K562 (cell line): ENCODE results near the gene UTP11. TPM values are rescaled to one million over a fixed set of nuclear protein-coding genes. Genes with fewer than 3 reads are reported as not detected.

Source experiments
- ATAC-seq: fragments of 200-7000 bp; cut with Tn5 transposase; 3 replicates; pipeline ENCODE4 v1.9.1; 2020; ENCODE audit warnings: moderate library complexity
- BruUV-seq: library from RNA; stranded (reverse); fragments of 400-500 nt; replicated peaks from 2 replicates; lab custom pipeline; 2021; lab: Mats Ljungman, UMichigan
- CTCF ChIA-PET: fragments of 300-600 bp; formaldehyde crosslinking; extraction: SDS; loops from one replicate; lab custom pipeline; 2021; ENCODE audit warnings: low intra/inter-chr PET ratio; lab: Yijun Ruan, JAX
- POLR2A ChIA-PET: fragments of 300-600, 350-650 bp; sonication (Branson Sonifier 250); formaldehyde crosslinking; extraction: SDS; loops from one replicate; lab custom pipeline; 2021; ENCODE audit warnings: antibody characterized with exemption, inconsistent platforms; lab: Yijun Ruan, JAX
- DNase-seq, 4 experiments: peaks; one replicate each; pipeline versions ENCODE4 v3.0.0 to v3.0.0-alpha.2; 2011 to 2018; ENCODE audit warnings: low spot score in 3 of 4, mixed read lengths in 3 of 4; ENCODE audit errors: extremely low read depth in 1 of 4
- FAIRE-seq: peaks from 2 replicates; lab custom pipeline; 2011; peaks lifted over from hg19 to GRCh38; lab: Jason Lieb, UNC
- H2AFZ ChIP-seq: 2 replicates; pipeline ENCODE4 v1.6.0; 2011; ENCODE audit warnings: low read depth, low read length, control low read depth, inconsistent platforms
- H3K27ac ChIP-seq: fragments of 200-600 bp; 3 replicates; pipeline ENCODE4 v1.8.0; 2011; ENCODE audit warnings: low read depth, mild to moderate bottlenecking, control low read depth, inconsistent platforms, low read length, moderate library complexity, mixed read lengths; ENCODE audit errors: extremely low read depth
- H3K27me3 ChIP-seq, 2 experiments: fragments of 300-600 bp in 1 of 2; 2 replicates in 1 of 2; 3 replicates in 1 of 2; pipeline versions ENCODE4 v1.6.0 to v1.8.0; 2011; ENCODE audit warnings: inconsistent platforms in 2 of 2, low read length in 2 of 2, mild to moderate bottlenecking in 1 of 2, mixed read lengths in 1 of 2, moderate library complexity in 1 of 2; ENCODE audit not compliant: control insufficient read depth in 2 of 2, insufficient read depth in 2 of 2
- H3K36me3 ChIP-seq: fragments of 300-600 bp; 3 replicates; pipeline ENCODE4 v1.8.0; 2011; ENCODE audit warnings: mild to moderate bottlenecking, low read length, inconsistent platforms; ENCODE audit not compliant: control insufficient read depth, insufficient read depth
- H3K4me1 ChIP-seq, 2 experiments: fragments of 200-600 bp in 1 of 2; replicated peaks in 1 of 2; 2 replicates in 1 of 2; 3 replicates in 1 of 2; pipeline versions ENCODE4 v1.5.1 to v1.8.0; 2011; ENCODE audit warnings: inconsistent platforms in 2 of 2, low read length in 2 of 2, mild to moderate bottlenecking in 1 of 2, mixed read lengths in 1 of 2, moderate library complexity in 1 of 2; ENCODE audit not compliant: control insufficient read depth in 2 of 2, insufficient read depth in 2 of 2
- H3K4me2 ChIP-seq: 2 replicates; pipeline ENCODE4 v1.6.1; 2011; ENCODE audit warnings: low read length, control low read depth, inconsistent platforms, mixed read lengths; ENCODE audit not compliant: insufficient read depth
- H3K4me3 ChIP-seq: fragments of 200-600 bp; sonication (generic), shearing (Covaris generic); 2 replicates; pipeline ENCODE4 v1.5.1; 2016; ENCODE audit warnings: control low read depth, inconsistent platforms
- H3K79me2 ChIP-seq: fragments of 200-600 bp; 3 replicates; pipeline ENCODE4 v1.8.0; 2011; ENCODE audit warnings: low read length, inconsistent platforms; ENCODE audit not compliant: control insufficient read depth, insufficient read depth
- H3K9ac ChIP-seq, 2 experiments: 2 replicates each; pipeline versions ENCODE4 v1.6.0 to v1.6.1; 2011; ENCODE audit warnings: low read depth in 2 of 2, low read length in 2 of 2, control low read depth in 1 of 2, inconsistent platforms in 1 of 2, mild to moderate bottlenecking in 1 of 2, mixed read lengths in 1 of 2; ENCODE audit not compliant: insufficient read depth in 1 of 2
- H3K9me1 ChIP-seq: one replicate; pipeline ENCODE4 v1.6.0; 2011; ENCODE audit warnings: inconsistent platforms, mild to moderate bottlenecking, low read length, moderate library complexity; ENCODE audit not compliant: control insufficient read depth, insufficient read depth
- H3K9me3 ChIP-seq: replicated peaks from 2 replicates; pipeline ENCODE4 v1.5.1; 2011; ENCODE audit warnings: low read depth, low read length, inconsistent platforms; ENCODE audit not compliant: control insufficient read depth, insufficient read depth
- H4K20me1 ChIP-seq: replicated peaks from 2 replicates; pipeline ENCODE4 v1.6.1; 2011; ENCODE audit warnings: low read length, inconsistent platforms, mixed read lengths; ENCODE audit not compliant: control insufficient read depth, insufficient read depth
- FOXP1 ChIP-seq: sonication (generic); formaldehyde crosslinking; IDR thresholded peaks from 2 replicates; pipeline ENCODE4 v1.8.0; 2022; ENCODE audit warnings: mild to moderate bottlenecking, missing genetic modification reagents
- KLF1 ChIP-seq: fragments of 450-650 bp; IDR thresholded peaks from 2 replicates; pipeline ENCODE4 v1.6.1; 2016; ENCODE audit warnings: missing genetic modification characterization, missing compliant biosample characterization
- MAFF ChIP-seq: IDR thresholded peaks from 2 replicates; pipeline ENCODE4 v1.6.1; 2012; ENCODE audit warnings: low read length, improper control_type of control experiment
- NUFIP1 ChIP-seq: fragments of 450-650 bp; IDR thresholded peaks from 2 replicates; pipeline ENCODE4 v1.6.1; 2018; ENCODE audit not compliant: partially characterized antibody
- SLC30A9 ChIP-seq: fragments of 250-450 bp; sonication (Bioruptor Pico); IDR thresholded peaks from 2 replicates; pipeline ENCODE4 v1.8.0; 2022; ENCODE audit warnings: mild to moderate bottlenecking, moderate library complexity
- SMARCC2 ChIP-seq: fragments of 450-650 bp; IDR thresholded peaks from 2 replicates; pipeline ENCODE4 v1.6.1; 2017; ENCODE audit warnings: antibody characterized with exemption, moderate library complexity, mild to moderate bottlenecking, low read depth
- STAG1 ChIP-seq: sonication (generic); formaldehyde crosslinking; IDR thresholded peaks from 2 replicates; pipeline ENCODE4 v1.5.0; 2020; ENCODE audit warnings: missing genetic modification reagents, borderline replicate concordance
- TAF9B ChIP-seq: fragments of 450-650 bp; IDR thresholded peaks from 2 replicates; pipeline ENCODE4 v1.6.1; 2018; ENCODE audit warnings: mild to moderate bottlenecking; ENCODE audit not compliant: partially characterized antibody
- ZNF239 ChIP-seq: fragments of 250-450 bp; sonication (Bioruptor Pico); IDR thresholded peaks from 2 replicates; pipeline ENCODE4 v1.4.0; 2020; ENCODE audit warnings: mild to moderate bottlenecking
- ZNF41 ChIP-seq: fragments of 250-450 bp; sonication (Bioruptor Pico); conservative IDR thresholded peaks from 2 replicates; pipeline ENCODE4 v1.4.0; 2020; ENCODE audit warnings: mild to moderate bottlenecking
- ZNF77 ChIP-seq: fragments of 250-450 bp; sonication (Bioruptor Pico); IDR thresholded peaks from 2 replicates; pipeline ENCODE4 v1.5.0; 2020
- WGBS: fragments of 100-300 bp; shearing (Covaris generic); methylation state at CpG from one replicate; pipeline ENCODE4 v1.1.6; 2016; ENCODE audit warnings: low coverage, mixed read lengths; ENCODE audit not compliant: insufficient coverage; ENCODE audit errors: missing lambda C conversion rate; 5-methylcytosine and 5-hydroxymethylcytosine counted together
- in situ Hi-C: fragments of 300-500 bp; cut with MboI; formaldehyde crosslinking; loops from 4 replicates; pipeline ENCODE4 v1.15.0; 2018; ENCODE audit warnings: inconsistent platforms, mixed read lengths
- intact Hi-C: fragments of 100-400 bp; cut with micrococcal nuclease; formaldehyde crosslinking; loops from 2 replicates; pipeline ENCODE4 v1.14.2; 2022
- polyA plus RNA-seq, 8 experiments: library from polyadenylated mRNA; depleted of rRNA in 4 of 8; stranded (reverse) in 5 of 8; unstranded in 3 of 8; fragments of >200 nt; fragmentation: Nextera tagmentation in 2 of 8; fragmentation: Illumina TruSeq in 1 of 8; extraction: Ambion mirVana in 2 of 8; extraction: Trizol in 1 of 8; gene quantifications; 2 replicates each; pipeline versions ENCODE4 v1.2.1 to v1.2.3, GENCODE V29; 2011 to 2014; ENCODE audit warnings: inconsistent platforms in 1 of 8, missing spikeins in 1 of 8
- total RNA-seq, 7 experiments: library from RNA; depleted of rRNA in 6 of 7; stranded (reverse); fragments of >200 nt in 6 of 7; fragmentation: Illumina TruSeq in 2 of 7; extraction: Trizol in 2 of 7; gene quantifications; 2 replicates each; pipeline versions ENCODE4 v1.2.1 to v1.2.3, GENCODE V29; 2011 to 2021; ENCODE audit warnings: low replicate concordance in 1 of 7
- TF ChIP-seq, protein P1 (sequence below): sonication (generic); formaldehyde crosslinking; IDR thresholded peaks from 2 replicates; pipeline ENCODE4 v1.9.0; 2022; ENCODE audit warnings: mild to moderate bottlenecking, missing genetic modification reagents
- TF ChIP-seq, protein P2 (sequence below): sonication (generic); formaldehyde crosslinking; IDR thresholded peaks from 2 replicates; pipeline ENCODE4 v1.8.1; 2023; ENCODE audit warnings: mild to moderate bottlenecking, missing genetic modification reagents
- TF ChIP-seq, protein P3 (sequence below), 2 experiments: fragments of 450-650 bp; formaldehyde crosslinking in 1 of 2; IDR thresholded peaks; 2 replicates each; pipeline versions ENCODE4 v1.4.0 to v1.6.1; 2014 to 2020; ENCODE audit warnings: mild to moderate bottlenecking in 2 of 2, borderline replicate concordance in 1 of 2, low read depth in 1 of 2

UTP11 gene
- total and polyA plus RNA-seq, 9 of the 15 experiments (the other 6 are each of a cell fraction or from before 2014, with no cell fraction given), result 91.1 to 378 (median 221) TPM

DNA sequence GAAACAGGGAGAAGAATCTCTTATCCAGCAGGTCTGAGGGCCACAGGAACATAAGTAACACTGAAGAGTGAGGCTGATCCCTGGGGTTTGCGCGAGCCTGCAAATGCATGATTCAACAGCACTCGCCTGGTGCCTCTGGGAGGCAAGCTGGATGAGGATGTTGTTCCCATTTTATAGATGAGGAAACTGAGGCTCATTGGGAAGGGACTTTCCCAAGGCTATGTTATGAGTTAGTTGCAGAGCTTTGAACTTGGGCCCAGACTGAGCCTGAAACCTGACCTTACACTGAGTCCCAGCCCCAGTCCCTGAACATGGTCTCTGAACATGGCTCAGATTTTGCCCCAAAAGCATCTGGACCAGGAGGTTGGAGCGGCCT is 61.8 kb downstream of the UTP11 start:
- peaks cover 13 to 38% of the 10 kb centered on the region in 2 experiments for H3K27me3 ChIP-seq
- BruUV-seq, result no TSS peak
- ATAC-seq (no peak), FAIRE-seq (no peak), DNase-seq (no peak)
- intact Hi-C loops (loop anchor here (5.0 kb wide), 1 partner anchor 37 kb away; no protein-coding TSS in a partner anchor), in situ Hi-C loops (no loop called here)
- 18% methylated on average over 4 of the region's 4 CpGs for WGBS
- H3K36me3 ChIP-seq, result no peaks in the 10 kb centered on the region
- H3K9me3 ChIP-seq, result no peaks in the 10 kb centered on the region
- H3K9ac ChIP-seq, result no peak overlapping the region
- no peak overlapping the region for H3K4me3 ChIP-seq
- H4K20me1 ChIP-seq, result peaks cover 23% of the 10 kb centered on the region
- H3K9me1 ChIP-seq, result no peaks in the 10 kb centered on the region
- POLR2A ChIA-PET, result no interaction called here
- no peak overlapping the region for H3K27ac ChIP-seq
- no peak overlapping the region for H2AFZ ChIP-seq
- H3K4me1 ChIP-seq, result no peaks in the 10 kb centered on the region
- CTCF ChIA-PET, result no interaction called here
- H3K79me2 ChIP-seq, result no peaks in the 10 kb centered on the region
- H3K4me2 ChIP-seq, result no peak overlapping the region
- TF ChIP-seq ZNF239 (CRISPR knock-in tag), result no peak
- no peak for TF ChIP-seq KLF1 (tag)
- no peak for TF ChIP-seq MAFF
- no peak for TF ChIP-seq NUFIP1
- no peak for TF ChIP-seq ZNF41 (CRISPR knock-in tag)
- TF ChIP-seq TAF9B, result no peak
- TF ChIP-seq SMARCC2, result no peak
- TF ChIP-seq, protein P1, sequence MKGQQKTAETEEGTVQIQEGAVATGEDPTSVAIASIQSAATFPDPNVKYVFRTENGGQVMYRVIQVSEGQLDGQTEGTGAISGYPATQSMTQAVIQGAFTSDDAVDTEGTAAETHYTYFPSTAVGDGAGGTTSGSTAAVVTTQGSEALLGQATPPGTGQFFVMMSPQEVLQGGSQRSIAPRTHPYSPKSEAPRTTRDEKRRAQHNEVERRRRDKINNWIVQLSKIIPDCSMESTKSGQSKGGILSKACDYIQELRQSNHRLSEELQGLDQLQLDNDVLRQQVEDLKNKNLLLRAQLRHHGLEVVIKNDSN, result no peak
- TF ChIP-seq, protein P2, sequence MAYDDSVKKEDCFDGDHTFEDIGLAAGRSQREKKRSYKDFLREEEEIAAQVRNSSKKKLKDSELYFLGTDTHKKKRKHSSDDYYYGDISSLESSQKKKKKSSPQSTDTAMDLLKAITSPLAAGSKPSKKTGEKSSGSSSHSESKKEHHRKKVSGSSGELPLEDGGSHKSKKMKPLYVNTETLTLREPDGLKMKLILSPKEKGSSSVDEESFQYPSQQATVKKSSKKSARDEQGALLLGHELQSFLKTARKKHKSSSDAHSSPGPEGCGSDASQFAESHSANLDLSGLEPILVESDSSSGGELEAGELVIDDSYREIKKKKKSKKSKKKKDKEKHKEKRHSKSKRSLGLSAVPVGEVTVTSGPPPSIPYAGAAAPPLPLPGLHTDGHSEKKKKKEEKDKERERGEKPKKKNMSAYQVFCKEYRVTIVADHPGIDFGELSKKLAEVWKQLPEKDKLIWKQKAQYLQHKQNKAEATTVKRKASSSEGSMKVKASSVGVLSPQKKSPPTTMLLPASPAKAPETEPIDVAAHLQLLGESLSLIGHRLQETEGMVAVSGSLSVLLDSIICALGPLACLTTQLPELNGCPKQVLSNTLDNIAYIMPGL, result no peak
- TF ChIP-seq ZNF77 (CRISPR knock-in tag), result no peak
- no peak for TF ChIP-seq FOXP1 (CRISPR knock-in tag)
- TF ChIP-seq STAG1, result no peak
- no peak for TF ChIP-seq SLC30A9
- TF ChIP-seq, protein P3, sequence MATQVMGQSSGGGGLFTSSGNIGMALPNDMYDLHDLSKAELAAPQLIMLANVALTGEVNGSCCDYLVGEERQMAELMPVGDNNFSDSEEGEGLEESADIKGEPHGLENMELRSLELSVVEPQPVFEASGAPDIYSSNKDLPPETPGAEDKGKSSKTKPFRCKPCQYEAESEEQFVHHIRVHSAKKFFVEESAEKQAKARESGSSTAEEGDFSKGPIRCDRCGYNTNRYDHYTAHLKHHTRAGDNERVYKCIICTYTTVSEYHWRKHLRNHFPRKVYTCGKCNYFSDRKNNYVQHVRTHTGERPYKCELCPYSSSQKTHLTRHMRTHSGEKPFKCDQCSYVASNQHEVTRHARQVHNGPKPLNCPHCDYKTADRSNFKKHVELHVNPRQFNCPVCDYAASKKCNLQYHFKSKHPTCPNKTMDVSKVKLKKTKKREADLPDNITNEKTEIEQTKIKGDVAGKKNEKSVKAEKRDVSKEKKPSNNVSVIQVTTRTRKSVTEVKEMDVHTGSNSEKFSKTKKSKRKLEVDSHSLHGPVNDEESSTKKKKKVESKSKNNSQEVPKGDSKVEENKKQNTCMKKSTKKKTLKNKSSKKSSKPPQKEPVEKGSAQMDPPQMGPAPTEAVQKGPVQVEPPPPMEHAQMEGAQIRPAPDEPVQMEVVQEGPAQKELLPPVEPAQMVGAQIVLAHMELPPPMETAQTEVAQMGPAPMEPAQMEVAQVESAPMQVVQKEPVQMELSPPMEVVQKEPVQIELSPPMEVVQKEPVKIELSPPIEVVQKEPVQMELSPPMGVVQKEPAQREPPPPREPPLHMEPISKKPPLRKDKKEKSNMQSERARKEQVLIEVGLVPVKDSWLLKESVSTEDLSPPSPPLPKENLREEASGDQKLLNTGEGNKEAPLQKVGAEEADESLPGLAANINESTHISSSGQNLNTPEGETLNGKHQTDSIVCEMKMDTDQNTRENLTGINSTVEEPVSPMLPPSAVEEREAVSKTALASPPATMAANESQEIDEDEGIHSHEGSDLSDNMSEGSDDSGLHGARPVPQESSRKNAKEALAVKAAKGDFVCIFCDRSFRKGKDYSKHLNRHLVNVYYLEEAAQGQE (IDR thresholded peaks at IDR 0.05; ENCODE audit: borderline replicate concordance), result no peak
- TF ChIP-seq, protein P3 (CRISPR knock-in tag; IDR thresholded peaks at IDR 0.05; ENCODE audit: low read depth), result no peak
